Measurements from ENCODE around the gene STMN3. TPM values are rescaled to one million over a fixed set of nuclear protein-coding genes. Genes with fewer than 3 reads are reported as not detected.
"Not testable (repeated sequence)": the region's sequence is repeated elsewhere in the genome, so short reads cannot be mapped to it uniquely, and the experiment has no call there.

The STMN3 gene
- total RNA-seq, 3 donors from 2014 or later = 11.8 to 19.6 (median 17.7) TPM

DNA sequence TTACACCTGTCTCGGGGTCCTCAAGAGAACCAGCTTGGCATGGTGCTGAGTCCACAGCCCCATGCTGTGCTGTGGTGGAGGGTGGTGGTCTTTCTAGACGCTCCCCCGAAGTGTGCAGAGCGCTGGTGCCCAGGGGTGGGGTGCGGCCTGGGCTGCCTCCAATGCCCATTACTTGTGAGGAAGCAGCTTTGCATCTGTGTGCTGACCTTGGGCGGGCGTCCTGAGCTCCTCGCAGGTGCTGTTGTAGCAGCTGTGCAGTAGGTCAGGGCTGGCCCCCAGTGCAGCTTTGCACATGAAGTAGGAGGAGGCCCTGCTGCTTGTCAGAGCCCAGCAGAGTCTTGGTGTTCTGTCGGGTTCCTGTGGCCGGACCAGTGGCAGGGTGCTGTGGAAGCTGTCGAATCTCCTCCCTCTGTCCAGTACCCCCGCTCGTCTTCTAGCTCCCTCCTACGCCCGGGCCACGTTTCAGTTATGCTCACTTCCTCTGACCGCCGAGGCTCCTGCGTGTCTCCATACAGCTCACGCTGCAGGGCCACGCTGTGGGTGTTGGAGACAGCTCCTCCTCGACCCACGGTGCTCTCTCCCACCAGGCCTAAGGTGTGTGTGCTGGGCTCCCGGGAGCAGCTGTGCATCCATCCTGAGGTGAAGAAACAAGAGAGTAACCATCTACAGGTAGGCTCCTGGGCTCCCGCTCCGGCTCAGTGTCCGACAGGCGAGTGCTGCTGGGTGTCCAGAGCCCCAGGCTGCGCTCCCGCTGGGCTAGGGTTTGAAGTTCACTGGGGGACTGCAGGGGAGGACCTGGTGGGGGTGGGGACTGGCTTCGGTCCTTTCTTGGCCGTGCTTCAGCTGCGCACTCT is 9.0 kb upstream of the STMN3 start:
- no peak for TF ChIP-seq POLR2AphosphoS5 (IDR thresholded peaks at IDR 0.05)
- no peak for TF ChIP-seq POLR2A (IDR thresholded peaks at IDR 0.05)
- TF ChIP-seq CTCF (IDR thresholded peaks at IDR 0.05) = no peak
- no peak overlapping the region for H3K27ac ChIP-seq
- no peaks in the 10 kb centered on the region for H3K9me3 ChIP-seq
- no peak overlapping the region for H3K4me3 ChIP-seq
- no peaks in the 10 kb centered on the region for H3K36me3 ChIP-seq
- no peak for DNase-seq (ENCODE audit: low spot score in 2 of 2)
- peaks cover 4 to 17% of the 10 kb centered on the region in 2 donors for H3K4me1 ChIP-seq
- intact Hi-C loops (cut with DNase I; ENCODE audit: low total_unique reads) = no loop called here
- no peaks in the 10 kb centered on the region for H3K27me3 ChIP-seq

DNA sequence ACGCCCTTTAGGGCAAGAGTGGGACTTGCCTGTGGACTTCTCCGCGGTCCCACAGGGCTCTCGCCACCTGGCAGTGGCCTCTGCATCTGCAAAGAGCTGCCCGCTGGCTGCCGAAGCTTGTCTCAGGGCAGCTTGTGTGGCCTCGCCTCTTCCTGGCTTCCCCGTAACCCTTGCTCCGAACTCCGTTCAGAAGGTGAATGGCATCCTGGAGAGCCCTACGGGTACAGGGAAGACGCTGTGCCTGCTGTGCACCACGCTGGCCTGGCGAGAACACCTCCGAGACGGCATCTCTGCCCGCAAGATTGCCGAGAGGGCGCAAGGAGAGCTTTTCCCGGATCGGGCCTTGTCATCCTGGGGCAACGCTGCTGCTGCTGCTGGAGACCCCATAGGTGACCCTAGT is 7.9 kb upstream of the STMN3 start:
- Histone ChIP-seq H3K36me3 (no peaks in the 10 kb centered on the region), H3K27me3 (no peaks in the 10 kb centered on the region), H3K4me1 (peaks cover 4 to 17% of the 10 kb centered on the region in 2 donors), H3K9me3 (no peaks in the 10 kb centered on the region), H3K27ac (no peak overlapping the region), H3K4me3 (no peak overlapping the region)
- intact Hi-C loops (cut with DNase I; ENCODE audit: low total_unique reads) = no loop called here
- no peak for DNase-seq (ENCODE audit: low spot score in 2 of 2)
- TF ChIP-seq POLR2AphosphoS5 (IDR thresholded peaks at IDR 0.05) (no peak), CTCF (IDR thresholded peaks at IDR 0.05) (no peak), POLR2A (IDR thresholded peaks at IDR 0.05) (no peak)

DNA sequence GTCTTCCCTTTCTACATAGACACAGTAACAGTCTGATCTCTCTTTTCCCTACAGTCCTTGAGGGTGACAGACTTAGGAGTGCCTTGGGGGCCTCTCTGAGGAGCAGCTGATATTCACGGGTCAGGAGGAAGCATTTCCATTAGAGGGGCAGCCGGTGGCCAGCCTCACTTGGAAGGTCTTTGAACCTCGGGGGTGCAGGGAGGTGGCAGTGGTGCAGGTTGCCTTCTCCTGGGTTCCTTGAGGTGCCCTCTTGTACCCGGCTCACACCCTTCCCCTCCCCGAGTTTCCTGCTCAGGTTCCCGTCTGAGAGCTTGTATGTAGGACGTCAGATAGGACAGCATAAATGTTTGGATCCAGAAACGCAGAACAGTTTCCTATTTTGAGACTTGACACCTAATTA is 7.4 kb upstream of the STMN3 start:
- Histone ChIP-seq H3K4me3 (no peak overlapping the region), H3K27me3 (no peaks in the 10 kb centered on the region), H3K36me3 (no peaks in the 10 kb centered on the region), H3K4me1 (peaks cover 4 to 17% of the 10 kb centered on the region in 2 donors), H3K9me3 (no peaks in the 10 kb centered on the region), H3K27ac (no peak overlapping the region)
- intact Hi-C loops (cut with DNase I; ENCODE audit: low total_unique reads) = no loop called here
- TF ChIP-seq POLR2A (IDR thresholded peaks at IDR 0.05) (no peak), CTCF (IDR thresholded peaks at IDR 0.05) (no peak), POLR2AphosphoS5 (IDR thresholded peaks at IDR 0.05) (no peak)
- no peak for DNase-seq (ENCODE audit: low spot score in 2 of 2)

DNA sequence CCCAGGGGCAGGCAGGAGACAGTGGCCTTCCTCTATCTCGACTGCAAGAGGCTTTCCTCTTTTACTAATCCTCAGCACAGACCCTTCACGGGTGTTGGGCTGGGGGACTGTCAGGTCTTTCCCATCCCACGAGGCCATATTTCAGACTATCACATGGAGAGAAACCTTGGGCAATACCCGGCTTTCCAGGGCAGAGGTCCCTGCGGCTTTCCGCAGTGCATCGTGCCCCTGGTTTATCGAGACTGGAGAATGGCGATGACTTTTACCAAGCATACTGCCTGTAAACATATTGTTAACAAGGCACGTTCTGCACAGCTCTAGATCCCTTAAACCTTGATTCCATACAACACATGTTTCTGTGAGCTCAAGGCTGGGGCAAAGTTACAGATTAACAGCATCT is 7.0 kb upstream of the STMN3 start:
- H3K27me3 ChIP-seq; H3K36me3 ChIP-seq; H3K9me3 ChIP-seq; H3K4me3 ChIP-seq; H3K27ac ChIP-seq; intact Hi-C loops (cut with DNase I; ENCODE audit: low total_unique reads); DNase-seq (ENCODE audit: low spot score in 2 of 2): not testable (repeated sequence)
- H3K4me1 ChIP-seq = peaks cover 4 to 17% of the 10 kb centered on the region in 2 donors

GRCh38 chr20:63659370-63659769 is 6.1 kb upstream of the STMN3 start:
- Histone ChIP-seq H3K9me3 (no peaks in the 10 kb centered on the region), H3K4me1 (peaks cover 4 to 17% of the 10 kb centered on the region in 2 donors), H3K36me3 (no peaks in the 10 kb centered on the region), H3K27me3 (no peaks in the 10 kb centered on the region), H3K4me3 (peak overlapping the region; percentile 58 to 82 (median 73)), H3K27ac (peak overlapping the region; percentile 82 to 94)
- TF ChIP-seq POLR2AphosphoS5 (IDR thresholded peaks at IDR 0.05) = no peak
- TF ChIP-seq POLR2A (IDR thresholded peaks at IDR 0.05) = no peak
- TF ChIP-seq CTCF (IDR thresholded peaks at IDR 0.05) = no peak
- intact Hi-C loops (cut with DNase I; ENCODE audit: low total_unique reads) = no loop called here
- no peak for DNase-seq (ENCODE audit: low spot score in 2 of 2)

Measured in breast epithelium (tissue), 4 donors.